Non-pigmented ciliary epithelial cell (primary cell): Measurements from ENCODE around the gene SAMD4A.

ENCODE experiments used
- DNase-seq: peaks from one replicate; pipeline ENCODE4 v3.0.0-alpha.2; 2010; ENCODE audit warnings: low read depth

The SAMD4A gene

GRCh38 chr14:54805070-54805444 is 238.1 kb downstream of the SAMD4A start:
- no peak for DNase-seq

- DNase-seq: peak; percentile 13
These were observed 238.8 kb downstream of the SAMD4A start for GRCh38 chr14:54805445-54806322.

GRCh38 chr14:54806616-54807015 is 239.7 kb downstream of the SAMD4A start:
- DNase-seq: no peak

- no peak for DNase-seq
These were observed 240.5 kb downstream of the SAMD4A start for GRCh38 chr14:54807428-54807827.

- DNase-seq: no peak
These were observed 241.0 kb downstream of the SAMD4A start for GRCh38 chr14:54807881-54808280.

GRCh38 chr14:54808326-54809161 is 241.6 kb downstream of the SAMD4A start:
- DNase-seq: no peak

GRCh38 chr14:54809767-54810166 is 242.8 kb downstream of the SAMD4A start:
- DNase-seq: no peak

- no peak for DNase-seq
These were observed 245.7 kb downstream of the SAMD4A start for GRCh38 chr14:54812617-54813016.

- no peak for DNase-seq
These were observed 246.2 kb downstream of the SAMD4A start for GRCh38 chr14:54813081-54813480.

- DNase-seq: no peak
These were observed 247.1 kb downstream of the SAMD4A start for GRCh38 chr14:54814076-54814475.

GRCh38 chr14:54815016-54815415 is 248.1 kb downstream of the SAMD4A start:
- no peak for DNase-seq

GRCh38 chr14:54815515-54815914 is 248.6 kb downstream of the SAMD4A start:
- DNase-seq: no peak

- DNase-seq: no peak
These were observed 249.5 kb downstream of the SAMD4A start for GRCh38 chr14:54816450-54816849.

GRCh38 chr14:54817506-54817905 is 250.6 kb downstream of the SAMD4A start:
- no peak for DNase-seq

- peak; percentile 62 for DNase-seq
These were observed 251.5 kb downstream of the SAMD4A start for GRCh38 chr14:54818201-54819133.

- DNase-seq: no peak
These were observed 255.8 kb downstream of the SAMD4A start for GRCh38 chr14:54822685-54823084.

GRCh38 chr14:54823757-54824549 is 257.0 kb downstream of the SAMD4A start:
- DNase-seq: no peak

GRCh38 chr14:54828037-54828436 is 261.1 kb downstream of the SAMD4A start:
- DNase-seq: no peak

GRCh38 chr14:54829486-54830224 is 262.7 kb downstream of the SAMD4A start:
- DNase-seq: no peak

GRCh38 chr14:54830650-54831049 is 263.7 kb downstream of the SAMD4A start:
- DNase-seq: no peak
